HUES48 (cell line): Measurements from ENCODE around the gene BLOC1S3.
A peak's percentile ranks its signal among the peaks of the same experiment; 100 is the strongest.
"Not testable (repeated sequence)": the region's sequence is repeated elsewhere in the genome, so short reads cannot be mapped to it uniquely, and the experiment has no call there.

Source experiments
- H3K27ac ChIP-seq: one replicate; pipeline ENCODE4 v1.7.0; 2013; ENCODE audit warnings: low read depth, low read length, inconsistent platforms
- H3K27me3 ChIP-seq: 2 replicates; pipeline ENCODE4 v1.6.1; 2013; ENCODE audit warnings: mild to moderate bottlenecking, low read length; ENCODE audit not compliant: control insufficient read depth, insufficient read depth
- H3K36me3 ChIP-seq: 2 replicates; pipeline ENCODE4 v1.6.1; 2013; ENCODE audit warnings: low read length; ENCODE audit not compliant: control insufficient read depth, insufficient read depth
- H3K4me1 ChIP-seq: 2 replicates; pipeline ENCODE4 v1.6.1; 2013; ENCODE audit warnings: mild to moderate bottlenecking, low read length; ENCODE audit not compliant: control insufficient read depth, insufficient read depth
- H3K4me3 ChIP-seq: 2 replicates; pipeline ENCODE4 v1.5.1; 2013; ENCODE audit warnings: mild to moderate bottlenecking, low read depth, low read length
- H3K9ac ChIP-seq: 2 replicates; pipeline ENCODE4 v1.6.1; 2013; ENCODE audit warnings: mild to moderate bottlenecking, low read depth, low read length, moderate library complexity
- H3K9me3 ChIP-seq: 2 replicates; pipeline ENCODE4 v1.6.1; 2013; ENCODE audit warnings: low read length; ENCODE audit not compliant: control insufficient read depth, insufficient read depth

The BLOC1S3 gene

GRCh38 chr19:45217193-45217956 lies 38.8 kb downstream of the BLOC1S3 start:
- peaks cover 47% of the 10 kb centered on the region for H3K27me3 ChIP-seq
- H3K4me3 ChIP-seq = peak overlapping the region; percentile 61
- no peaks in the 10 kb centered on the region for H3K4me1 ChIP-seq
- no peaks in the 10 kb centered on the region for H3K9me3 ChIP-seq
- no peak overlapping the region for H3K9ac ChIP-seq
- no peaks in the 10 kb centered on the region for H3K36me3 ChIP-seq
- no peak overlapping the region for H3K27ac ChIP-seq

- no peaks in the 10 kb centered on the region for H3K4me1 ChIP-seq
- no peak overlapping the region for H3K9ac ChIP-seq
- H3K36me3 ChIP-seq = no peaks in the 10 kb centered on the region
- no peaks in the 10 kb centered on the region for H3K9me3 ChIP-seq
- H3K4me3 ChIP-seq = peak overlapping the region; percentile 61
- no peak overlapping the region for H3K27ac ChIP-seq
- peaks cover 47% of the 10 kb centered on the region for H3K27me3 ChIP-seq
These were observed 39.4 kb downstream of the BLOC1S3 start for GRCh38 chr19:45217957-45218334.

DNA sequence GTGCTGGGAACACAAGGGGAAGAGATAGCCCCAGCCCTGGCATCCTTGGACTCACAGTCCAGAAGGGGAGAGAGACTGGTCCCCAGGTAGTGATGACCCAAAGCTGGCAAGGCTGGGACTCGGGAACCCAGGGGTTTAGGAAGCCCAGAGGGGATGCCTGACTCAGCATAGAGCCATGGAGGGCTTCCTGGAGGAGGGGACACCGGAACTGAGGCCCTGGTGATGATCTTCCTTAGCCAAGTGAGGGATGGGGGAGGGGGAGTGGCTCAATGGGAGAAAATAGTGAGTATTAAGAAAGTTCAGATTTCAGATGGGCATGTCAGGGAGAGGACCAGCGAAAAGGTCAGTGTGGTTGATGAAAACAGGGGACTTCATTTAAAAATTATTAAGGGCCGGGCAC lies 39.8 kb downstream of the BLOC1S3 start:
- Histone ChIP-seq H3K4me1 (no peaks in the 10 kb centered on the region), H3K9ac (no peak overlapping the region), H3K27me3 (peaks cover 47% of the 10 kb centered on the region), H3K4me3 (no peak overlapping the region), H3K36me3 (no peaks in the 10 kb centered on the region), H3K27ac (no peak overlapping the region), H3K9me3 (no peaks in the 10 kb centered on the region)

DNA sequence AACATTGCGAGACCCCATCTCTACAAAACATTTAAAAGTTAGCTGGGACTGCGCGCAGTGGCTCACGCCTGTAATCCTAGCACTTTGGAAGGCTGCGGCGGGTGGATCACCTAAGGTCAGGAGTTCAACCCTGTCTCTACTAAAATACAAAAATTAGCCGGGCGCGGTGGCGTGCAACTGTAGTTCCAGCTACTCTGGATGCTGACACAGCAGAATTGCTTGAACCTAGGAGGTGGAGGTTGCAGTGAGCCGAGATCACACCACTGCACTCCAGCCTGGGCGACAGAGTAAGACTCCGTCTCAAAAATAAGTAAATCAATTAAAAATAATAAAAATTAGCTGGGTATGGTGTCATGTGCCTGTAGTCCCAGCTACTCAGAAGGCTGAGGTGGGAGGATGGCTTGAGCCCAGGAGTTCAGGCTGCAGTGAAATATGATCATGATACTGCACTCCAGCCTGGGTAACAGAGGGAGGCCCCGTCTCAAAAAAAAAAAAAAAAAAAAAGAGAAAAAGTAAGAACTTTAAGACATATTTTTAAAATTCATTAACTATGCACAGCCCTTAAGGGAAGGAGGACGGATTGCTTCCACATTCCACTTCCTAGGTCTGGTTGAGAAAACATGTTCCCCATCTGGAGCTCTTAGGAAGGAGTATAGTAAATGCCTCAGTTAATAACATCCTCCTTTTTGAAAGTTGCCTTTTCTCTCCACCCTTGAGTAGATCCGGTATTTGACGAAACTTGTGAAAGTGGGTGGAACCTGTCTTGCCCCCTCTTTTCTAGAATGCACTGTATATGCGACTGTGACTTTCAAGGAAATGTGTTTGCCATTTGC lies 40.5 kb downstream of the BLOC1S3 start:
- H3K27ac ChIP-seq = no peak overlapping the region
- peaks cover 47% of the 10 kb centered on the region for H3K27me3 ChIP-seq
- H3K9ac ChIP-seq = no peak overlapping the region
- H3K36me3 ChIP-seq = no peaks in the 10 kb centered on the region
- no peaks in the 10 kb centered on the region for H3K9me3 ChIP-seq
- H3K4me1 ChIP-seq = no peaks in the 10 kb centered on the region
- no peak overlapping the region for H3K4me3 ChIP-seq

DNA sequence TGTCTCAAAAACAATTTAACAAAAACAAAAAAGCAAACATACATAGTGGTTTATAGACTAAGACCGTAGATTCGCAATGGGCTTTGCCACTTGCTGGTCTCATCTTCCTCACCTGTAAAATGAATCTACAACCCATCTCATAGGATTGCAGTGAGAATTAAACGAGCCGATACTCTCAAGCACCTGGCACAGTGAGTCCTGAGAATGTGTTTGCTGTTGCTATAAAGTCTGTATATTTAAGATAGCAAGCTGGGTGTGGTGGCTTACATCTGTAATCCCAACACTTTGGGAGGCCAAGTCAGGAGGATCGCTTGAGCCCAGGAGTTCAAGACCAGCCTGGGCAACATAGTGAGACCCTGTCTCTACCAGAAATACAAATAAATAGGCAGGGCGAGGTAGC lies 44.1 kb downstream of the BLOC1S3 start:
- no peaks in the 10 kb centered on the region for H3K36me3 ChIP-seq
- no peak overlapping the region for H3K27ac ChIP-seq
- no peaks in the 10 kb centered on the region for H3K4me1 ChIP-seq
- H3K9me3 ChIP-seq = no peaks in the 10 kb centered on the region
- H3K9ac ChIP-seq = no peak overlapping the region
- peaks cover 17% of the 10 kb centered on the region for H3K27me3 ChIP-seq
- no peak overlapping the region for H3K4me3 ChIP-seq

DNA sequence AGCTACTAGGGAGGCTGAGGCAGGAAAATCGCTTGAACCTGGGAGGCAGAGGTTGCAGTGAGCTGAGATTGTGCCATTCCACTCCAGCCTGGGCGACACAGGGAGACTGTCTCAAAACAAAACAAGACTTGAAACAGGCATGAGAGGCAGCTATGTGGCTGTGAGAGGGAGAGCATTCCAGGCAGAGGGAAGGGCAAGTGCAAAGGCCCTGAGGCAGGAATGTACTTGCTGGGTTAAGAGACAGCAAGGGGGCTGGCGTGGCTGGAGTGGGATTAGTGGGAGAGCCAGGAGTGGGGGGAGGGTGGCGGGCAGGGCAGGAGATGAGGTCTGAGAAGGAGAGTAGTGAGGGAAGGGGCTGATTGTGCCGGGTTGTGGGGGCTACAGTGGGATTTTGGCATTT lies 45.3 kb downstream of the BLOC1S3 start:
- Histone ChIP-seq H3K4me3 (no peak overlapping the region), H3K9me3 (no peaks in the 10 kb centered on the region), H3K4me1 (no peaks in the 10 kb centered on the region), H3K27me3 (peaks cover 11% of the 10 kb centered on the region), H3K9ac (no peak overlapping the region), H3K36me3 (no peaks in the 10 kb centered on the region), H3K27ac (no peak overlapping the region)

- Histone ChIP-seq H3K4me1 (no peaks in the 10 kb centered on the region), H3K27ac (no peak overlapping the region), H3K9me3 (no peaks in the 10 kb centered on the region), H3K9ac (no peak overlapping the region), H3K4me3 (no peak overlapping the region), H3K27me3 (peaks cover 6% of the 10 kb centered on the region; the same call in 1 of the 2 replicates), H3K36me3 (no peaks in the 10 kb centered on the region)
These were observed 46.1 kb downstream of the BLOC1S3 start for GRCh38 chr19:45224645-45225044.

GRCh38 chr19:45229056-45229455 lies 50.5 kb downstream of the BLOC1S3 start:
- H3K9me3 ChIP-seq, H3K4me1 ChIP-seq: not testable (repeated sequence)

More at GRCh38 chr19:45229056-45229455, 50.5 kb downstream of the BLOC1S3 start:
- H3K27me3 ChIP-seq = peaks cover 34% of the 10 kb centered on the region
- H3K27ac ChIP-seq, H3K36me3 ChIP-seq, H3K4me3 ChIP-seq, H3K9ac ChIP-seq: not testable (repeated sequence)
